ENCODE results near the gene PHC1.

PHC1 gene

DNA sequence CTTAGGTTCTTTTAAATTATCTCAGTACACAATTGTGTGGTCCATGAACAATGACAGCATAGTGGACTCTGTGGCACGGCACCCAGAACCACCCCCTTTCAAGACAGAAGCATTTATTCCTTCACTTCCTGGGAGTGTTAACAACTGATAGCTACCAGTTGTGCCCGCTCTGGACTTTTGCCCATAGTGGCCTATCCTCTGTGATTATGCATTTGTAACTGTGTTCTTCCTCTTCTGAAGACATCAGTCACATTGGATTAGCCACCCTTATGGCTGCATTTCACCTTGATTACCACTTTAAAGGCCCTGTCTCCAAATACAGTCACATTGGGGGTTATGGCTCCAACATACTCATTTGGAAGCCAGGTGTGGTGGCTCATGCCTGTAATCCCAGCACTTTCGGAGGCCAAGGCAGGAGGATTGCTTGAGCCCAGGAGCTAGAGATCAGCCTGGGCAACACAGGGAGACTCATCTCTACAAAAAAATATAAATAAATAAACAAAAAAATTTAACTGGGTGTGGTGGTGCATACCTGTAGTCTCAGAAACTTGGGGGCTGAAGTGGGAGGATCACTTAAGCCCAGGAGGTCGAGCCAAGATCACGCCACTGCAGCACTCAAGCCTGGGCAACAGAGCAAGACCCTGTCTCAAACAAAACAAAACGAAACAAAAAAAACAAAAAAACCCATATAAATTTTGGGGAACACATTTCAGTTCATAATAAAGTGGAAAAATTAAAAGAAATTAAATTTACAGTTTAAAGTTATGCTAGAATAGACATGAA is 27.6 kb upstream of the PHC1 start:
- TF ChIP-seq, protein P1, sequence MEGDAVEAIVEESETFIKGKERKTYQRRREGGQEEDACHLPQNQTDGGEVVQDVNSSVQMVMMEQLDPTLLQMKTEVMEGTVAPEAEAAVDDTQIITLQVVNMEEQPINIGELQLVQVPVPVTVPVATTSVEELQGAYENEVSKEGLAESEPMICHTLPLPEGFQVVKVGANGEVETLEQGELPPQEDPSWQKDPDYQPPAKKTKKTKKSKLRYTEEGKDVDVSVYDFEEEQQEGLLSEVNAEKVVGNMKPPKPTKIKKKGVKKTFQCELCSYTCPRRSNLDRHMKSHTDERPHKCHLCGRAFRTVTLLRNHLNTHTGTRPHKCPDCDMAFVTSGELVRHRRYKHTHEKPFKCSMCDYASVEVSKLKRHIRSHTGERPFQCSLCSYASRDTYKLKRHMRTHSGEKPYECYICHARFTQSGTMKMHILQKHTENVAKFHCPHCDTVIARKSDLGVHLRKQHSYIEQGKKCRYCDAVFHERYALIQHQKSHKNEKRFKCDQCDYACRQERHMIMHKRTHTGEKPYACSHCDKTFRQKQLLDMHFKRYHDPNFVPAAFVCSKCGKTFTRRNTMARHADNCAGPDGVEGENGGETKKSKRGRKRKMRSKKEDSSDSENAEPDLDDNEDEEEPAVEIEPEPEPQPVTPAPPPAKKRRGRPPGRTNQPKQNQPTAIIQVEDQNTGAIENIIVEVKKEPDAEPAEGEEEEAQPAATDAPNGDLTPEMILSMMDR (IDR thresholded peaks at IDR 0.05; ENCODE audit: extremely low read depth, missing control alignments), result no peak

DNA sequence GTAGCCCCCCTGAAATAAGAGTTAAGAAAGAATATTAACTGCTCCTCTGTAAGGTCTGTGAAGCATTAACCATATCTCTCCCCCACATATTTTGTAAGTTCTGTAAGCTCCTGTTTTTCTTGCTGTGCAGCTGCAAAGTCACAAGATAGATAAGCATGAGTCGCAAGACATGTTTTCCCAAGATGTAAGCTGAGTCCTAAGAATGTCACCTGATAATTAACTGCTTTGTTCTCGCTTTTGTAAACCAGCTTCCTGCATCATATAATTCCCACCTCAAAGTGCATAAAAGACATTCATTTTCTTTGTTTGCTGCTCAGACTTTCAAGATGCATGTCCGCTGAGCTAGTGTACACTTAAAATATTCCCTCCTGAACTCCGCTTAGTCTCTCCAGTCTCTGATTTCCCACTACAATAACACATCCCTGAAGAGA is 27.0 kb upstream of the PHC1 start:
- TF ChIP-seq, protein P1 (IDR thresholded peaks at IDR 0.05; ENCODE audit: extremely low read depth, missing control alignments), result no peak
- DNase-seq (ENCODE audit: low spot score), result no peak

More for the DNA sequence above, 27.6 kb upstream of the PHC1 start:
- DNase-seq (ENCODE audit: low spot score), result no peak

DNA sequence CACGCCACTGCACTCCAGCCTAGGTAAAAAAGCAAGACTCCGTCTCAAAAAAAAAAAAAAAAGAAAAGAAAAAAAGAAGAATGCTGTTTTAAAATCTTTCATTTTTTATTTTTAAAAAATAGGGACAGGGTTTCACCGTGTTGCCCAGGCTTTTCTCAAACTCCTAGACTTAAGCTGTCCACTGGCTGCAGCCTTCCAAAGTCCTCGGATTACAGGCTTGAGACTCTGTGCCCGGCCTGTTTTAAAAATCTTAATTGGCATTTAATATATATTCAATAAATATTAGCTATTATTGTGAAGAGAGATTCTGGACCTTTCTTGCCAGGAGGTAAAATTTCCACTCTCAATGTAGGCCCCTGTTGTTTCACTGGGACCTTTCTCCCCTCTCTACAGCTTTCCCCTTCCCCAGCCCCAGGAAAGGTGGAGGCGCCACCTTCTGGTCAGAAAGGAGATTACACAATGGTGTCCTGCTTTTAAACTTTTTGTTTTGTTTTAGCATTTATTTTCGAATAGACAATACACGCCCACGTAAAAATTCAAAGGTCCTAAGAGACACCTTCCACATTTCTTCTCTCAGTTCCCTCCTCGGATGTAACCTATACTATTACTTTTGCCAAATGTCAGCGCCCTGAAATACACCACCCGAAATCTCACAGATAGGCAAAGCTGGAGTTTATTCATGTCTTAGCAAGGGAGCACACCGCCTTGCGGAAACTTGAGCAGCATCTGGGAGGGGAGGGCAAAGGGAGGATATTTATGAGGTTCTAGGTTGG is 23.8 kb upstream of the PHC1 start:
- peak; percentile 68 for DNase-seq (ENCODE audit: low spot score)
- TF ChIP-seq, protein P1 (IDR thresholded peaks at IDR 0.05; ENCODE audit: extremely low read depth, missing control alignments), result peak; percentile 61

DNA sequence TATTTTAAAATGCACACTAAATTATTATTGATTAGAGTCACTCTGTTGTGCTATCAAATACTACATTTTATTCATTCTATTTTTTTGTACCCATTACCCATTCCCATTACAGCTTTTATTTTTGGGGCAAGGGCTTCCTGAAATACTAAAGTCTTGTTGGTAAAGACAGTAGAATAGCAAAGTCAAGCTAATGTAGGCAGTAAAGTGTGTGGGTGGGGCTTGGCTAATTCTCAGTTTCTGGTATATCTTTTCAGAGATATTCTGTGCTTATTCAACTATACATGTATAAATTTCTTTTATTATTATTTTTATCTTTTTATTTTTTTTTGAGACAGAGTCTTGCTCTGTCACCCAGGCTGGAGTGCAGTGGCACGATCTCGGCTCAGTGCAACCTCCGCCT is 22.3 kb upstream of the PHC1 start:
- TF ChIP-seq, protein P1 (IDR thresholded peaks at IDR 0.05; ENCODE audit: extremely low read depth, missing control alignments), result no peak
- no peak for DNase-seq (ENCODE audit: low spot score)

DNA sequence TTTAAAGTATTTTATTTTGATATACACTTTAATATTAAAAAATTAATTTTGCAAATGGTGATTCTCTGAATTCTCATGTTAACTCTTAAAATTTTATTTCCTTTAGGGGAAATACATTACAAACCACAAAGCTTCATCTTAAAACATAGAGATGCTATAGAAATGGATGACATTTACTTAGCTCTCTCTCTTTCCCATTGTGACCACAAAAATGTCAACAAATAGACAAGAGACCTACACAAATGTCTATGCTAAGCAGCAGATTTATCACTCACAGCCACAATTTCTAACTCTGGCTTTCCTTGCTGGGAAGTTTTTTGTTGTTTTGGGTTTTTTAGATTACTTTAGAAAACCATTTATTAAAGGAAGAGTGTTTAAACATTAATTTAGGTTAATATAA is 19.9 kb upstream of the PHC1 start:
- TF ChIP-seq, protein P1 (IDR thresholded peaks at IDR 0.05; ENCODE audit: extremely low read depth, missing control alignments), result no peak
- no peak for DNase-seq (ENCODE audit: low spot score)

DNA sequence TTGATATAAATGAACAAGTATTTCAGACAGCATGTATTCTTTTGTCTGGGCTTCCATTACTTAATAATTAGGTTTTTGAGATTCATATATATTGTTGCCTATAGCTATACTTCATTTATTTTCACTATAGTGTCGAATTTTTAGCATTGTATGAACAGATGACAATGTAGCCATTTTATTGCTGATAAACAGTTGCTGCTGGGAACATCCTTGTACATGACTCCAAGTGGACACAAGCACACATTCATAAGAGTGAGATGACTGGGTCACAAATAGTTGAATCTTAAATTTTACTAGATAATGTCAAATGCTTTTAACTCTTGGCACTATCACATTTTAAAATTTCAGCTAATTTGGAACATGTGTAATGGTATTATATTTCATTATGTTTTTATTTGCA is 19.3 kb upstream of the PHC1 start:
- no peak for DNase-seq (ENCODE audit: low spot score)
- TF ChIP-seq, protein P1 (IDR thresholded peaks at IDR 0.05; ENCODE audit: extremely low read depth, missing control alignments), result no peak

DNA sequence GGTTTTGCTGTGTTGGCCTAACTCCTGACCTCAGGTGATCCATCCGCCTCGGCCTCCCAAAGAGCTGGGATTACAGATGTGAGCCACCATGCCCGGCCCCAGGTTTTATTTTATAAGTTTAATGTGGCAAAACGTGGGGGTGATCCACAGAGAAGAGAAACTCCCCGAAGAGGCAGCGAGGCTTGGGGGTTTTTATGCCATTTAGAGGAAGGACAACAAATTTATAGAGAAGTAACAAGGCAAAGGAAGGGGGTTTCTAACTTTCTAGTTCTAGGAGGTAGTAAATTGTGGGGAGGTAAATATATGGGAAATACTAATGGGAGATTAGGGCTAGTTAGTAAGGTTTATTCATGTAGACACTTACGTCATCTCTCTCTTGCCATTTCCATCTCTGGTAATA is 17.2 kb upstream of the PHC1 start:
- TF ChIP-seq, protein P1 (IDR thresholded peaks at IDR 0.05; ENCODE audit: extremely low read depth, missing control alignments), result no peak
- no peak for DNase-seq (ENCODE audit: low spot score)

All from GM20000 (cell line).